Fibroblast of mammary gland (primary cell): ENCODE measurements around the gene NCEH1.
"Not testable (repeated sequence)": the region's sequence is repeated elsewhere in the genome, so short reads cannot be mapped to it uniquely, and the experiment has no call there.

Experiments used
- DNase-seq: peaks from one replicate; pipeline ENCODE4 v3.0.0-alpha.2; 2010; ENCODE audit warnings: low read depth
- H3K4me3 ChIP-seq: 2 replicates; pipeline ENCODE4 v1.5.1; 2011; ENCODE audit warnings: low read depth, mild to moderate bottlenecking, low read length, moderate library complexity; ENCODE audit not compliant: control insufficient read depth
- CTCF ChIP-seq: conservative IDR thresholded peaks from 2 replicates; pipeline ENCODE4 v1.5.1; 2011; ENCODE audit warnings: low read depth, low read length, inconsistent platforms; ENCODE audit not compliant: control insufficient read depth, insufficient read depth

NCEH1 gene

DNA sequence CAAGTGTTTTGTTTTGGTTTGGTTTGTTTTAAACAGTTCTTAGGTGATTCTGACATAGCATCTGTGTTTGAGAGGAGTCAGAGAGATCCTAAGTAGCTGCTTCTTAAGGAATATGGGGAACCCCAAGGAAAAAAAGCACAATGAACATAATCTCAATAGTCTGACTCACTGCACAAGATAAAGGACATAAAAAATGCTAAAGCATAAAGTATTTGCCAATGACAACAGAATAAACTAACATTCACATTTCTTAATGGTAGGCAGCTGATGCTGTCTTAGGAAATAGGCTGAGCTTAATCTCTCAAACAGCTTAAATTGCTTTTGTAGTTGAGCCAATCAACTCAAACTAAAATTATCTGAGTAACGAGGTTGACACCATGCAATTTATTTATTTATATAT is 2.9 kb downstream of the NCEH1 start:
- no peak overlapping the region for H3K4me3 ChIP-seq
- TF ChIP-seq CTCF: no peak
- peak; percentile 37 for DNase-seq

GRCh38 chr3:172707030-172707429 is 3.8 kb downstream of the NCEH1 start:
- no peak for DNase-seq
- TF ChIP-seq CTCF: no peak

DNA sequence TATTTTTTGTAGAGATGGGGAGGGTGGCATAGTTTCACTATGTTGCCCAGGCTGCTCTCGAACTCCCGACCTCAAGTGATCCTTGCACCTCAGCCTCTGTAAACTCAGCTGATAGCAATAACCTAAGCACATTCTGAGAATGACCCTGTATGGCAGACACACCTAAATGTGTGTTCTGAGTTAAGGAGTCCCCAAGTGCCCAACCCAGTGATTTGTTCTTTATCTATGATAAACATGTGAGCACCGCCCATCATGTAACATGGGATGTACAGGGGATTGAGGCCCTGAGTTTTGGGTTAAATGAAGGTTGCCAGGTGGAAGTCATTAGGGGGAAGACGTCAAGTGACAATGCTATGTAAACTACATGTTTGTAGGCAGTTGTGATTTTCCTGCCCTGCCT is 5.7 kb downstream of the NCEH1 start:
- H3K4me3 ChIP-seq: no peak overlapping the region
- DNase-seq: no peak
- no peak for TF ChIP-seq CTCF

More at GRCh38 chr3:172707030-172707429, 3.8 kb downstream of the NCEH1 start:
- no peak overlapping the region for H3K4me3 ChIP-seq

- H3K4me3 ChIP-seq: no peak overlapping the region
- DNase-seq: no peak
- no peak for TF ChIP-seq CTCF
These were observed 6.9 kb downstream of the NCEH1 start for GRCh38 chr3:172704001-172704400.

DNA sequence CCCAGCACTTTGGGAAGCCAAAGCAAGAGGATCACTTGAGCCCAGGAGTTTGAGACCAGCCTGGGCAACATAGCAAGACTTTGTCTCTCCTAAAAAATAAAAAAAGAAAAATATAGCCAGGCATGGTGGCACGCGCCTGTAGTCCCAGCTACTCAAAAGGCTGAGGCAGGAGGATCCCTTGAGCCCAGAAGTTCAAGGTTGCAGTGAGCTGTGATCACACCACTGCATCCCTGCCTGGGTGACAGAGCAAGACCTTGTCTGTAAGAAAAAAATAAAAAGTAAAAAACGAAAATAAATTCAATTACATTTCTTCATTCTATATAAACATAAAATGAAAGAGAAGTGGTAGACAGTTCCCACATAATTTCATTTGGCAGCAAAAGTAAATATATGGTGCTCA is 8.1 kb downstream of the NCEH1 start:
- H3K4me3 ChIP-seq, DNase-seq: not testable (repeated sequence)

GRCh38 chr3:172702256-172702655 is 8.6 kb downstream of the NCEH1 start:
- TF ChIP-seq CTCF: no peak

DNA sequence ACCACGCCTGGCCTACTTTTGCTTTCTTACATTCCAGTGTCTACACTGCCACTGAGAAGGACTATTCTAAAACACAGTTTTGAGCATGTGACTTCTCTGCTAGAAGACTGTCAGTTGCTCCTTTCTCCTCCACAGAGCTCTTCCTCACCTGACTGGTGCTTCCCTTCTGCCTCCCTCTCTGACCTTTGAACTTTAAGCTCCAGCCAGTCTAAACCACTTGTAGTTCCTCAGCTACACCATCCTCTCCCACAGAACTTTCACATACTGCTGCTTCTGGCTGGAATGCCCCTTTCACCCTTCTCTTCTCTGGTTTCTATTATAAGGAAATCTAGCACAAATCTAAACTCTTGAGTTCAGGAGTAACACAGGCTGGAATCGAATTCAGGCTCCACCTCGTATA is 9.1 kb downstream of the NCEH1 start:
- DNase-seq: no peak
- H3K4me3 ChIP-seq: no peak overlapping the region
- TF ChIP-seq CTCF: no peak

More at GRCh38 chr3:172702256-172702655, 8.6 kb downstream of the NCEH1 start:
- H3K4me3 ChIP-seq: no peak overlapping the region
- DNase-seq: no peak
